ENCODE results near the gene ASPSCR1. TPM values are rescaled to one million over a fixed set of nuclear protein-coding genes. Genes with fewer than 3 reads are reported as not detected.

ASPSCR1 gene
- total RNA-seq, 1 experiment from 2014 or later: 51.0 TPM

DNA sequence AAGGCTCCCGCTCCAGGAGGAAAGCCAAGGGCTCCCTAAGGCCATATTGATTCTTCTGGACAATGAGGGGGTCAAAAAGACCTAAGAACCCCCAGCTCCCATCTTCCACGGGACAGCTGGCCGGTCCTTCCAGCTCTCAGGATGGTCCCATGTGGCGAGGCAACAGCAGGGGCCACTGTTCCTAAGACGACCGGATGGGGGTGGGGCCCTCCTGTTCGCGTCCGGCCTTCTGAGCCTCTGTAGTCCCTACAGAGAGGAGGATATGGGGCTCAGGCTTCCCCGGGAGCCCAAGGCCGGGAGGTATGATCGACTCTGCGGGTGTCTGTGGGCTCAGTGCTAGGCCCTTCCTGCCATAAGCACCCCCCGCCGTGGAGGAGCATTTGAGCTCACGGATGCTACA is 66.1 kb downstream of the ASPSCR1 start (continued):
- TF ChIP-seq, protein P1, sequence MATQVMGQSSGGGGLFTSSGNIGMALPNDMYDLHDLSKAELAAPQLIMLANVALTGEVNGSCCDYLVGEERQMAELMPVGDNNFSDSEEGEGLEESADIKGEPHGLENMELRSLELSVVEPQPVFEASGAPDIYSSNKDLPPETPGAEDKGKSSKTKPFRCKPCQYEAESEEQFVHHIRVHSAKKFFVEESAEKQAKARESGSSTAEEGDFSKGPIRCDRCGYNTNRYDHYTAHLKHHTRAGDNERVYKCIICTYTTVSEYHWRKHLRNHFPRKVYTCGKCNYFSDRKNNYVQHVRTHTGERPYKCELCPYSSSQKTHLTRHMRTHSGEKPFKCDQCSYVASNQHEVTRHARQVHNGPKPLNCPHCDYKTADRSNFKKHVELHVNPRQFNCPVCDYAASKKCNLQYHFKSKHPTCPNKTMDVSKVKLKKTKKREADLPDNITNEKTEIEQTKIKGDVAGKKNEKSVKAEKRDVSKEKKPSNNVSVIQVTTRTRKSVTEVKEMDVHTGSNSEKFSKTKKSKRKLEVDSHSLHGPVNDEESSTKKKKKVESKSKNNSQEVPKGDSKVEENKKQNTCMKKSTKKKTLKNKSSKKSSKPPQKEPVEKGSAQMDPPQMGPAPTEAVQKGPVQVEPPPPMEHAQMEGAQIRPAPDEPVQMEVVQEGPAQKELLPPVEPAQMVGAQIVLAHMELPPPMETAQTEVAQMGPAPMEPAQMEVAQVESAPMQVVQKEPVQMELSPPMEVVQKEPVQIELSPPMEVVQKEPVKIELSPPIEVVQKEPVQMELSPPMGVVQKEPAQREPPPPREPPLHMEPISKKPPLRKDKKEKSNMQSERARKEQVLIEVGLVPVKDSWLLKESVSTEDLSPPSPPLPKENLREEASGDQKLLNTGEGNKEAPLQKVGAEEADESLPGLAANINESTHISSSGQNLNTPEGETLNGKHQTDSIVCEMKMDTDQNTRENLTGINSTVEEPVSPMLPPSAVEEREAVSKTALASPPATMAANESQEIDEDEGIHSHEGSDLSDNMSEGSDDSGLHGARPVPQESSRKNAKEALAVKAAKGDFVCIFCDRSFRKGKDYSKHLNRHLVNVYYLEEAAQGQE (IDR thresholded peaks at IDR 0.05; ENCODE audit: low read depth): no peak
- TF ChIP-seq CBX3 (IDR thresholded peaks at IDR 0.05; ENCODE audit: low read depth) (no peak), EZH2 (IDR thresholded peaks at IDR 0.05) (no peak), JUND (IDR thresholded peaks at IDR 0.05) (no peak), SIN3A (IDR thresholded peaks at IDR 0.05; ENCODE audit: low read depth) (no peak), SRF (IDR thresholded peaks at IDR 0.05; ENCODE audit: low read depth) (no peak)
- TF ChIP-seq, protein P2, sequence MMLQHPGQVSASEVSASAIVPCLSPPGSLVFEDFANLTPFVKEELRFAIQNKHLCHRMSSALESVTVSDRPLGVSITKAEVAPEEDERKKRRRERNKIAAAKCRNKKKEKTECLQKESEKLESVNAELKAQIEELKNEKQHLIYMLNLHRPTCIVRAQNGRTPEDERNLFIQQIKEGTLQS (IDR thresholded peaks at IDR 0.05): no peak

GRCh38 chr17:82045936-82046484 is 68.6 kb downstream of the ASPSCR1 start:
- ATAC-seq (no peak), DNase-seq (ENCODE audit: low read depth, low spot score) (no peak)
- H3K9ac ChIP-seq (ENCODE audit: low read length): no peak overlapping the region
- H3K4me2 ChIP-seq (ENCODE audit: low read length): no peak overlapping the region
- no peak overlapping the region for H2AFZ ChIP-seq (ENCODE audit: low read depth, low read length, poor library complexity, severe bottlenecking)
- no TSS peak for BruUV-seq (replicated peaks)
- peaks cover 6 to 10% of the 10 kb centered on the region in 2 experiments; a peak in 3 of 4 replicates for H3K4me1 ChIP-seq (ENCODE audit: control insufficient read depth in 1 of 2, insufficient read depth in 2 of 2, low read length in 2 of 2)
- H3K27ac ChIP-seq (ENCODE audit: low read depth, low read length): no peak overlapping the region
- intact Hi-C loops (cut with micrococcal nuclease): no loop called here
- ChIA-PET RAD21 (ENCODE audit: low non-redundant PET in 1 of 2, low total read pairs in 2 of 2, uncharacterized antibody in 2 of 2, unreplicated experiment in 2 of 2) (no interaction called here), CTCF (no interaction called here), POLR2A (no interaction called here)
- TF ChIP-seq, protein P3, sequence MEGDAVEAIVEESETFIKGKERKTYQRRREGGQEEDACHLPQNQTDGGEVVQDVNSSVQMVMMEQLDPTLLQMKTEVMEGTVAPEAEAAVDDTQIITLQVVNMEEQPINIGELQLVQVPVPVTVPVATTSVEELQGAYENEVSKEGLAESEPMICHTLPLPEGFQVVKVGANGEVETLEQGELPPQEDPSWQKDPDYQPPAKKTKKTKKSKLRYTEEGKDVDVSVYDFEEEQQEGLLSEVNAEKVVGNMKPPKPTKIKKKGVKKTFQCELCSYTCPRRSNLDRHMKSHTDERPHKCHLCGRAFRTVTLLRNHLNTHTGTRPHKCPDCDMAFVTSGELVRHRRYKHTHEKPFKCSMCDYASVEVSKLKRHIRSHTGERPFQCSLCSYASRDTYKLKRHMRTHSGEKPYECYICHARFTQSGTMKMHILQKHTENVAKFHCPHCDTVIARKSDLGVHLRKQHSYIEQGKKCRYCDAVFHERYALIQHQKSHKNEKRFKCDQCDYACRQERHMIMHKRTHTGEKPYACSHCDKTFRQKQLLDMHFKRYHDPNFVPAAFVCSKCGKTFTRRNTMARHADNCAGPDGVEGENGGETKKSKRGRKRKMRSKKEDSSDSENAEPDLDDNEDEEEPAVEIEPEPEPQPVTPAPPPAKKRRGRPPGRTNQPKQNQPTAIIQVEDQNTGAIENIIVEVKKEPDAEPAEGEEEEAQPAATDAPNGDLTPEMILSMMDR (IDR thresholded peaks at IDR 0.05 in 2 of 3, conservative IDR thresholded peaks at IDR 0.05 in 1 of 3; ENCODE audit: borderline replicate concordance in 1 of 3, insufficient read depth in 1 of 3, low read depth in 2 of 3, low read length in 2 of 3): no peak
- TF ChIP-seq ZFX (IDR thresholded peaks at IDR 0.05) (no peak), EGR1 (IDR thresholded peaks at IDR 0.05; ENCODE audit: low read depth) (no peak), SP1 (IDR thresholded peaks at IDR 0.05; ENCODE audit: low read depth) (no peak), SRF (IDR thresholded peaks at IDR 0.05; ENCODE audit: low read depth) (no peak), JUND (IDR thresholded peaks at IDR 0.05) (no peak)
- TF ChIP-seq, protein P4, sequence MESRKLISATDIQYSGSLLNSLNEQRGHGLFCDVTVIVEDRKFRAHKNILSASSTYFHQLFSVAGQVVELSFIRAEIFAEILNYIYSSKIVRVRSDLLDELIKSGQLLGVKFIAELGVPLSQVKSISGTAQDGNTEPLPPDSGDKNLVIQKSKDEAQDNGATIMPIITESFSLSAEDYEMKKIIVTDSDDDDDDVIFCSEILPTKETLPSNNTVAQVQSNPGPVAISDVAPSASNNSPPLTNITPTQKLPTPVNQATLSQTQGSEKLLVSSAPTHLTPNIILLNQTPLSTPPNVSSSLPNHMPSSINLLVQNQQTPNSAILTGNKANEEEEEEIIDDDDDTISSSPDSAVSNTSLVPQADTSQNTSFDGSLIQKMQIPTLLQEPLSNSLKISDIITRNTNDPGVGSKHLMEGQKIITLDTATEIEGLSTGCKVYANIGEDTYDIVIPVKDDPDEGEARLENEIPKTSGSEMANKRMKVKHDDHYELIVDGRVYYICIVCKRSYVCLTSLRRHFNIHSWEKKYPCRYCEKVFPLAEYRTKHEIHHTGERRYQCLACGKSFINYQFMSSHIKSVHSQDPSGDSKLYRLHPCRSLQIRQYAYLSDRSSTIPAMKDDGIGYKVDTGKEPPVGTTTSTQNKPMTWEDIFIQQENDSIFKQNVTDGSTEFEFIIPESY (IDR thresholded peaks at IDR 0.05; ENCODE audit: extremely low read depth, insufficient replicate concordance, low read length): no peak
- no peaks in the 10 kb centered on the region for H4K20me1 ChIP-seq (ENCODE audit: insufficient read depth)
- H3K9me2 ChIP-seq (ENCODE audit: insufficient read depth): no peaks in the 10 kb centered on the region
- peaks cover 7 to 19% of the 10 kb centered on the region in 2 experiments; a peak in 2 of 4 replicates for H3K36me3 ChIP-seq (ENCODE audit: control insufficient read depth in 1 of 2, insufficient read depth in 2 of 2, low read length in 2 of 2)
- H3K79me2 ChIP-seq (ENCODE audit: insufficient read depth, low read length): peaks cover 13% of the 10 kb centered on the region; the same call in 1 of the 2 replicates
- no peak overlapping the region for H3K4me3 ChIP-seq (replicated peaks in 1 of 2; ENCODE audit: low read depth in 1 of 2, low read length in 2 of 2)
- no peaks in the 10 kb centered on the region for H3K9me3 ChIP-seq (ENCODE audit: control insufficient read depth in 1 of 2, insufficient read depth in 1 of 2, low read depth in 1 of 2, low read length in 2 of 2)
- no peaks in the 10 kb centered on the region for H3K27me3 ChIP-seq (ENCODE audit: insufficient read depth, low read length)

Measured in HCT116 (cell line).